PC-9 (cell line): ENCODE measurements around the gene PEAK1. TPM values are rescaled to one million over a fixed set of nuclear protein-coding genes. Genes with fewer than 3 reads are reported as not detected.

Experiments used
- BruUV-seq: library from RNA; stranded (reverse); fragments of 400-500 nt; replicated peaks from 2 replicates; lab custom pipeline; 2021; lab: Mats Ljungman, UMichigan
- CTCF ChIA-PET: fragments of 300-600 bp; sonication (Branson Sonifier 250); formaldehyde crosslinking; loops from one replicate; lab custom pipeline; 2022; ENCODE audit warnings: antibody characterized with exemption; lab: Charles Lee
- POLR2A ChIA-PET: fragments of 300-600 bp; sonication (Branson Sonifier 250); formaldehyde crosslinking; loops from one replicate; lab custom pipeline; 2022; ENCODE audit warnings: antibody characterized with exemption; ENCODE audit not compliant: unreplicated experiment; lab: Charles Lee
- DNase-seq, 2 experiments: peaks; one replicate each; pipeline versions ENCODE4 v3.0.0 to v3.0.0-alpha.2; 2015 to 2022; ENCODE audit warnings: mixed read lengths in 1 of 2
- H2AFZ ChIP-seq: fragments of 200-600 bp; sonication (generic); 2 replicates; pipeline ENCODE4 v1.8.1; 2017; ENCODE audit warnings: antibody characterized with exemption
- H3F3A ChIP-seq: fragments of 200-600 bp; sonication (generic); 2 replicates; pipeline ENCODE4 v1.8.1; 2017; ENCODE audit warnings: antibody characterized with exemption, mild to moderate bottlenecking, low read depth; ENCODE audit not compliant: insufficient read depth
- H3K27ac ChIP-seq: fragments of 200-600 bp; sonication (generic); 2 replicates; pipeline ENCODE4 v1.6.1; 2016; ENCODE audit warnings: mixed run types
- H3K27me3 ChIP-seq: fragments of 200-600 bp; sonication (generic); 2 replicates; pipeline ENCODE4 v1.6.1; 2016; ENCODE audit warnings: low read depth, mixed run types; ENCODE audit not compliant: insufficient read depth
- H3K36me3 ChIP-seq: fragments of 200-600 bp; sonication (generic); 2 replicates; pipeline ENCODE4 v1.6.1; 2016; ENCODE audit warnings: low read depth, mixed run types
- H3K4me1 ChIP-seq: fragments of 200-600 bp; sonication (generic); replicated peaks from 2 replicates; pipeline ENCODE4 v1.6.1; 2016; ENCODE audit warnings: mixed run types; ENCODE audit not compliant: insufficient read depth
- H3K4me2 ChIP-seq: fragments of 200-600 bp; sonication (generic); 2 replicates; pipeline ENCODE4 v1.6.1; 2017; ENCODE audit warnings: mixed run types
- H3K4me3 ChIP-seq: fragments of 200-600 bp; sonication (generic); 2 replicates; pipeline ENCODE4 v1.6.1; 2016; ENCODE audit warnings: mixed run types
- H3K79me2 ChIP-seq: fragments of 200-600 bp; sonication (generic); 2 replicates; pipeline ENCODE4 v1.6.1; 2017; ENCODE audit warnings: low read depth, mixed run types
- H3K9me2 ChIP-seq: fragments of 200-600 bp; sonication (generic); 2 replicates; pipeline ENCODE4 v1.8.1; 2017; ENCODE audit warnings: mild to moderate bottlenecking; ENCODE audit not compliant: insufficient read depth
- H3K9me3 ChIP-seq: fragments of 200-600 bp; sonication (generic); 2 replicates; pipeline ENCODE4 v1.8.1; 2016; ENCODE audit warnings: low read depth; ENCODE audit not compliant: insufficient read depth
- H4K20me1 ChIP-seq: fragments of 200-600 bp; sonication (generic); 2 replicates; pipeline ENCODE4 v1.8.1; 2017; ENCODE audit not compliant: insufficient read depth
- EZH2 ChIP-seq: fragments of 200-600 bp; sonication (generic); IDR thresholded peaks from 2 replicates; pipeline ENCODE4 v1.8.0; 2017; ENCODE audit warnings: antibody characterized with exemption, low read depth
- intact Hi-C: fragments of 100-400 bp; cut with micrococcal nuclease; formaldehyde crosslinking; loops from one replicate; pipeline ENCODE4 v1.10.0; 2022; ENCODE audit not compliant: unreplicated experiment
- total RNA-seq: library from RNA; stranded (reverse); gene quantifications from 2 replicates; pipeline ENCODE4 v1.2.3, GENCODE V29; 2021
- TF ChIP-seq, protein P1 (sequence below): fragments of 200-600 bp; sonication (generic); conservative IDR thresholded peaks from 2 replicates; pipeline ENCODE4 v1.6.1; 2017; ENCODE audit warnings: mixed run types, antibody characterized with exemption, mild to moderate bottlenecking, moderate library complexity

Gene PEAK1
- total RNA-seq, 1 experiment from 2014 or later: 20.7 TPM

DNA sequence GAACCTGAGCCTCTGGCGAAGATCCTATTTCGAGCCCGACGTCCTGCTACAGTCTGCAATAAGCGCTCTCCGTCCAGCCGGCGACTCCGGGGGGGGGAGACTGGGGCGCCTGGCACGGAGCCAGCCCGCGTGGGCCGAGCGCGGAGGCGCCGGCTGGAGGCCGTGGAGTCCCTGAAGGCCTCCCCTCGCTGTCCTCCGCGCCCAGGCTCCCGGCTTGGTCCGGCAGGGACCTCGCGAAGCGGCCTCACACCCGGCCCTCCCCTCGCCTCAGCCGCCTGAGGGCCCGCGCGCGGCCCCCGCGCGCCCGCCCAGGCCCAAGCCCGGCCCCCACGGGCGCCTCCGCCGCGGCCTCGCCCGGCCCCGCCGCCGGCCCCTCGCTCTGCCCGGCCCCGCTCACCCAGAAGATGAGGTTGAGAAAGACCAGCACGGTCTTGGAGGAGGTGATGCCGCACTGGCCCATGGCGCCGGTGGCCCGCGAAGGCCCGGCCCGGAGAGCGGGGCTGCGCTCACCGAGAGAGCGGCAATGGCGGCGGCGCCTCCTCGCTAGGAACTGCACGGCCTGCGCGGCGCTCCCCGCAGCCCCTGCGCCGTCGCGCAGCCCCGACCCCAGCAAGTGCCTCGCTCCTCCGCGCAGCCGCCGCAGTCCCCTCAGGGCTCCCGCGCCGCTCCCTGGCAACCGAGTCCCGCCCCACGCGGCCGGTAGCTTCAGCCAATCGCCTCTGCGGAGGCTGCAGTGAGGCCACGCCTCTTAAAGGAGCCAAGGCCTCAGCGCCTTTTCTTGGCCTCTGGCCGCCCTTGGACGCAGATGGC is 349.2 kb downstream of the PEAK1 start, which contains the start of gene TSPAN3:
Gene TSPAN3 (minus strand): TSS at position 615 of the 810 bp plus-strand sequence. CDS start 155 bp downstream, at position 460.
- Histone ChIP-seq H3F3A (peaks cover 28% of the 10 kb centered on the region), H3K27me3 (no peaks in the 10 kb centered on the region), H4K20me1 (no peaks in the 10 kb centered on the region), H3K4me3 (peak within 1 kb of the TSS; percentile 88), H3K9me2 (no peaks in the 10 kb centered on the region), H2AFZ (peak within 1 kb of the TSS; percentile 82), H3K79me2 (peaks cover 43% of the 10 kb centered on the region), H3K4me2 (peak within 1 kb of the TSS; percentile 92), H3K27ac (no peak within 1 kb of the TSS), H3K9me3 (no peaks in the 10 kb centered on the region), H3K36me3 (no peaks in the 10 kb centered on the region), H3K4me1 (peaks cover 45% of the 10 kb centered on the region)
- POLR2A ChIA-PET: interaction anchor here (0.6 to 0.8 kb wide), 6 partner anchors 9 to 1086 kb away, joined by 3 to 6 read pairs (median 4); no protein-coding TSS in a partner anchor
- CTCF ChIA-PET: no interaction called here
- intact Hi-C loops: no loop called here
- DNase-seq: peak; percentile 69 to 92
- no peak for TF ChIP-seq EZH2
- TF ChIP-seq, protein P1, sequence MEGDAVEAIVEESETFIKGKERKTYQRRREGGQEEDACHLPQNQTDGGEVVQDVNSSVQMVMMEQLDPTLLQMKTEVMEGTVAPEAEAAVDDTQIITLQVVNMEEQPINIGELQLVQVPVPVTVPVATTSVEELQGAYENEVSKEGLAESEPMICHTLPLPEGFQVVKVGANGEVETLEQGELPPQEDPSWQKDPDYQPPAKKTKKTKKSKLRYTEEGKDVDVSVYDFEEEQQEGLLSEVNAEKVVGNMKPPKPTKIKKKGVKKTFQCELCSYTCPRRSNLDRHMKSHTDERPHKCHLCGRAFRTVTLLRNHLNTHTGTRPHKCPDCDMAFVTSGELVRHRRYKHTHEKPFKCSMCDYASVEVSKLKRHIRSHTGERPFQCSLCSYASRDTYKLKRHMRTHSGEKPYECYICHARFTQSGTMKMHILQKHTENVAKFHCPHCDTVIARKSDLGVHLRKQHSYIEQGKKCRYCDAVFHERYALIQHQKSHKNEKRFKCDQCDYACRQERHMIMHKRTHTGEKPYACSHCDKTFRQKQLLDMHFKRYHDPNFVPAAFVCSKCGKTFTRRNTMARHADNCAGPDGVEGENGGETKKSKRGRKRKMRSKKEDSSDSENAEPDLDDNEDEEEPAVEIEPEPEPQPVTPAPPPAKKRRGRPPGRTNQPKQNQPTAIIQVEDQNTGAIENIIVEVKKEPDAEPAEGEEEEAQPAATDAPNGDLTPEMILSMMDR: no peak
- BruUV-seq: no TSS peak

DNA sequence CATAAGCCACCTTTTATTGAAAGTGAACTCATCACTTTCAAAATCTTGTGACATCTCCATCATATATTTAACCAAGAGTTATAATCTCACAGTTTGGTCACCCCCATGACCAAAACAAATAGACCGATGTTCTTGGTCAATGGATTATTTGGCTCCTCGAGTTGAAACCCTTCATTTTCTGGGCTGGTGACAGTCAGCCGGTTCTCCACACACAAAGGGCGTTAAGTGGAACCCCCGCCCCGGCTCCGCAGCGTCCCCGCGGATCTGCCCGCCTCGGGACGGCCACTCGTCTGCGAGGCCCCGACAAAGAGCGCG is 349.8 kb downstream of the PEAK1 start:
- no peak overlapping the region for H3K27ac ChIP-seq
- H3K9me2 ChIP-seq: no peaks in the 10 kb centered on the region
- H3K9me3 ChIP-seq: no peaks in the 10 kb centered on the region
- ChIA-PET POLR2A (interaction anchor here (0.8 kb wide), 1 partner anchor 999 kb away, joined by 3 read pairs; no protein-coding TSS in a partner anchor), CTCF (no interaction called here)
- intact Hi-C loops: no loop called here
- no peaks in the 10 kb centered on the region for H3K36me3 ChIP-seq
- peak overlapping the region; percentile 82 for H2AFZ ChIP-seq
- BruUV-seq: no TSS peak
- peaks cover 50% of the 10 kb centered on the region for H3K4me1 ChIP-seq
- peaks cover 48% of the 10 kb centered on the region for H3K79me2 ChIP-seq
- DNase-seq: no peak
- H3K4me2 ChIP-seq: peak overlapping the region; percentile 92
- H3K27me3 ChIP-seq: no peaks in the 10 kb centered on the region
- TF ChIP-seq, protein P1: no peak
- TF ChIP-seq EZH2: no peak
- H4K20me1 ChIP-seq: no peaks in the 10 kb centered on the region
- H3F3A ChIP-seq: peaks cover 33% of the 10 kb centered on the region
- H3K4me3 ChIP-seq: peak overlapping the region; percentile 88

- Histone ChIP-seq H3K4me2 (peak overlapping the region; percentile 92), H3K9me2 (no peaks in the 10 kb centered on the region), H3K27me3 (no peaks in the 10 kb centered on the region), H3K9me3 (no peaks in the 10 kb centered on the region), H3K4me3 (peak overlapping the region; percentile 88), H2AFZ (peak overlapping the region; percentile 82), H3K4me1 (peaks cover 55% of the 10 kb centered on the region), H3K36me3 (no peaks in the 10 kb centered on the region), H3K79me2 (peaks cover 51% of the 10 kb centered on the region), H4K20me1 (no peaks in the 10 kb centered on the region), H3F3A (peaks cover 39% of the 10 kb centered on the region), H3K27ac (no peak overlapping the region)
- intact Hi-C loops: no loop called here
- DNase-seq: no peak
- CTCF ChIA-PET: no interaction called here
- POLR2A ChIA-PET: interaction anchor here (0.7 to 0.8 kb wide), 2 partner anchors 36 to 998 kb away, joined by 3 read pairs; no protein-coding TSS in a partner anchor
- TF ChIP-seq EZH2: no peak
- TF ChIP-seq, protein P1: no peak
- BruUV-seq: TSS peak; percentile 67
These were observed 350.3 kb downstream of the PEAK1 start for GRCh38 chr15:77069521-77070121.
